IMR-90 (cell line): ENCODE results near the gene SOX6.

Source experiments
- BHLHE40 ChIP-seq: fragments of 150-350 bp; IDR thresholded peaks from 2 replicates; pipeline ENCODE4 v1.6.1; 2016; ENCODE audit warnings: mild to moderate bottlenecking, low read depth, low read length
- CTCF ChIP-seq: conservative IDR thresholded peaks from 2 replicates; pipeline ENCODE4 v1.5.1; 2012; ENCODE audit warnings: mild to moderate bottlenecking, low read depth, low read length, improper control_type of control experiment
- FOS ChIP-seq: fragments of 150-350 bp; IDR thresholded peaks from 2 replicates; pipeline ENCODE4 v1.6.1; 2016; ENCODE audit warnings: low read depth, low read length
- MAFK ChIP-seq: IDR thresholded peaks from 2 replicates; pipeline ENCODE4 v1.6.1; 2012; ENCODE audit warnings: low read depth, low read length, improper control_type of control experiment
- POLR2A ChIP-seq: IDR thresholded peaks from 2 replicates; pipeline ENCODE4 v1.6.1; 2012; ENCODE audit warnings: mild to moderate bottlenecking, low read depth, low read length
- RAD21 ChIP-seq: IDR thresholded peaks from 2 replicates; pipeline ENCODE4 v1.6.1; 2012; ENCODE audit warnings: low read length, improper control_type of control experiment
- SMC3 ChIP-seq: fragments of 150-350 bp; IDR thresholded peaks from 2 replicates; pipeline ENCODE4 v1.6.1; 2016; ENCODE audit warnings: low read depth, mild to moderate bottlenecking, antibody characterized with exemption, low read length, moderate library complexity
- TF ChIP-seq, protein P1 (sequence below): fragments of 150-350 bp; IDR thresholded peaks from 2 replicates; pipeline ENCODE4 v1.6.1; 2016; ENCODE audit warnings: low read depth, mild to moderate bottlenecking, low read length, moderate library complexity, borderline replicate concordance

- TF ChIP-seq FOS (no peak), CTCF (no peak), POLR2A (no peak), MAFK (peak; percentile 38; the same call in 1 of the 2 replicates), BHLHE40 (no peak), RAD21 (no peak), SMC3 (no peak)
- TF ChIP-seq, protein P1, sequence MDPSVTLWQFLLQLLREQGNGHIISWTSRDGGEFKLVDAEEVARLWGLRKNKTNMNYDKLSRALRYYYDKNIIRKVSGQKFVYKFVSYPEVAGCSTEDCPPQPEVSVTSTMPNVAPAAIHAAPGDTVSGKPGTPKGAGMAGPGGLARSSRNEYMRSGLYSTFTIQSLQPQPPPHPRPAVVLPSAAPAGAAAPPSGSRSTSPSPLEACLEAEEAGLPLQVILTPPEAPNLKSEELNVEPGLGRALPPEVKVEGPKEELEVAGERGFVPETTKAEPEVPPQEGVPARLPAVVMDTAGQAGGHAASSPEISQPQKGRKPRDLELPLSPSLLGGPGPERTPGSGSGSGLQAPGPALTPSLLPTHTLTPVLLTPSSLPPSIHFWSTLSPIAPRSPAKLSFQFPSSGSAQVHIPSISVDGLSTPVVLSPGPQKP = no peak
Measured at GRCh38 chr11:16341853-16342252, 14.5 kb downstream of the SOX6 start.
